H9 (cell line): Measurements from ENCODE around the gene EID1. TPM values are rescaled to one million over a fixed set of nuclear protein-coding genes. Genes with fewer than 3 reads are reported as not detected.

ENCODE experiments used
- DNase-seq: peaks from one replicate; pipeline ENCODE4 v3.0.0-alpha.2; 2017
- H2AFZ ChIP-seq: one replicate; pipeline ENCODE4 v1.6.1; 2013; ENCODE audit warnings: mild to moderate bottlenecking, low read length, control low read depth, moderate library complexity
- H2AK5ac ChIP-seq: 2 replicates; pipeline ENCODE4 v1.6.1; 2013; ENCODE audit warnings: low read length, control low read depth, mixed read lengths; ENCODE audit not compliant: insufficient read length
- H2BK120ac ChIP-seq: one replicate; pipeline ENCODE4 v1.6.1; 2013; ENCODE audit warnings: low read depth, mild to moderate bottlenecking, low read length, control low read depth, inconsistent platforms; ENCODE audit not compliant: poor library complexity, severe bottlenecking
- H2BK12ac ChIP-seq: 2 replicates; pipeline ENCODE4 v1.6.1; 2013; ENCODE audit warnings: low read length, control low read depth, mixed read lengths, low read depth; ENCODE audit not compliant: insufficient read length
- H2BK15ac ChIP-seq: 2 replicates; pipeline ENCODE4 v1.6.1; 2013; ENCODE audit warnings: low read depth, low read length, control low read depth
- H2BK20ac ChIP-seq: one replicate; pipeline ENCODE4 v1.6.1; 2013; ENCODE audit warnings: low read depth, mild to moderate bottlenecking, low read length, control low read depth, inconsistent platforms; ENCODE audit not compliant: poor library complexity, severe bottlenecking
- H2BK5ac ChIP-seq: 2 replicates; pipeline ENCODE4 v1.6.1; 2013; ENCODE audit warnings: low read length, control low read depth, mixed read lengths; ENCODE audit not compliant: insufficient read length
- H3K14ac ChIP-seq: 2 replicates; pipeline ENCODE4 v1.6.1; 2013; ENCODE audit warnings: low read length, control low read depth; ENCODE audit not compliant: insufficient read depth
- H3K18ac ChIP-seq: 2 replicates; pipeline ENCODE4 v1.6.1; 2013; ENCODE audit warnings: low read depth, mild to moderate bottlenecking, mixed read lengths, low read length, control low read depth; ENCODE audit not compliant: insufficient read length
- H3K23ac ChIP-seq: 2 replicates; pipeline ENCODE4 v1.6.1; 2013; ENCODE audit warnings: low read length, control low read depth, mixed read lengths, low read depth; ENCODE audit not compliant: insufficient read length
- H3K23me2 ChIP-seq: 2 replicates; pipeline ENCODE4 v1.6.1; 2013; ENCODE audit warnings: low read depth, mild to moderate bottlenecking, mixed read lengths, low read length, control low read depth; ENCODE audit not compliant: insufficient read length, poor library complexity, severe bottlenecking
- H3K27ac ChIP-seq: 2 replicates; pipeline ENCODE4 v1.5.1; 2013; ENCODE audit warnings: low read length, control low read depth, mixed read lengths, low read depth; ENCODE audit not compliant: insufficient read length
- H3K27me3 ChIP-seq: 2 replicates; pipeline ENCODE4 v1.6.1; 2013; ENCODE audit warnings: low read length, control low read depth, inconsistent platforms; ENCODE audit not compliant: insufficient read depth
- H3K4ac ChIP-seq: 2 replicates; pipeline ENCODE4 v1.6.1; 2013; ENCODE audit warnings: low read depth, mild to moderate bottlenecking, control low read depth, inconsistent platforms, low read length, moderate library complexity
- H3K4me1 ChIP-seq: 2 replicates; pipeline ENCODE4 v1.6.1; 2013; ENCODE audit warnings: low read length, control low read depth, inconsistent platforms; ENCODE audit not compliant: insufficient read depth
- H3K4me2 ChIP-seq: 2 replicates; pipeline ENCODE4 v1.6.1; 2013; ENCODE audit warnings: low read length, control low read depth, mixed read lengths; ENCODE audit not compliant: insufficient read length, insufficient read depth
- H3K56ac ChIP-seq: 2 replicates; pipeline ENCODE4 v1.6.1; 2013; ENCODE audit warnings: low read depth, mild to moderate bottlenecking, mixed read lengths, low read length, control low read depth; ENCODE audit not compliant: insufficient read length
- H3K79me1 ChIP-seq: 2 replicates; pipeline ENCODE4 v1.6.1; 2013; ENCODE audit warnings: low read depth, mild to moderate bottlenecking, moderate library complexity, low read length, control low read depth, inconsistent platforms; ENCODE audit not compliant: insufficient read depth, poor library complexity, severe bottlenecking
- H3K79me2 ChIP-seq: 2 replicates; pipeline ENCODE4 v1.6.1; 2013; ENCODE audit warnings: low read length, control low read depth, inconsistent platforms; ENCODE audit not compliant: insufficient read depth
- H3K9ac ChIP-seq: 2 replicates; pipeline ENCODE4 v1.6.1; 2013; ENCODE audit warnings: low read length, control low read depth, mixed read lengths; ENCODE audit not compliant: insufficient read length; ENCODE audit errors: extremely low read depth
- H3K9me3 ChIP-seq: one replicate; pipeline ENCODE4 v1.6.1; 2013; ENCODE audit warnings: low read depth, low read length, inconsistent platforms; ENCODE audit not compliant: control insufficient read depth
- H3T11ph ChIP-seq: one replicate; pipeline ENCODE4 v1.6.1; 2013; ENCODE audit warnings: mild to moderate bottlenecking, low read length, control low read depth, inconsistent platforms
- H4K20me1 ChIP-seq: one replicate; pipeline ENCODE4 v1.6.1; 2013; ENCODE audit not compliant: control insufficient read depth, insufficient read length, insufficient read depth
- H4K5ac ChIP-seq: 2 replicates; pipeline ENCODE4 v1.6.1; 2013; ENCODE audit warnings: low read depth, mild to moderate bottlenecking, mixed read lengths, low read length, control low read depth; ENCODE audit not compliant: insufficient read length
- H4K8ac ChIP-seq: replicated peaks from 2 replicates; pipeline ENCODE4 v1.6.1; 2013; ENCODE audit warnings: low read length, control low read depth, mixed read lengths, low read depth; ENCODE audit not compliant: insufficient read length
- H4K91ac ChIP-seq: 2 replicates; pipeline ENCODE4 v1.6.1; 2013; ENCODE audit warnings: low read depth, mild to moderate bottlenecking, moderate library complexity, mixed read lengths, low read length, control low read depth; ENCODE audit not compliant: insufficient read length
- H3K27ac Mint-ChIP-seq, 3 experiments: 2 replicates in 2 of 3; 3 replicates in 1 of 3; pipeline ENCODE4 v1.8.0; 2020 to 2021; ENCODE audit warnings: mixed read lengths in 3 of 3, mild to moderate bottlenecking in 1 of 3, moderate library complexity in 1 of 3
- H3K27me3 Mint-ChIP-seq: 2 replicates; pipeline ENCODE4 v1.8.0; 2021; ENCODE audit warnings: low read depth, mild to moderate bottlenecking, moderate library complexity, mixed read lengths
- H3K36me3 Mint-ChIP-seq, 3 experiments: 2 replicates in 2 of 3; 3 replicates in 1 of 3; pipeline ENCODE4 v1.8.0; 2020 to 2021; ENCODE audit warnings: low read depth in 3 of 3, mixed read lengths in 3 of 3; ENCODE audit not compliant: insufficient read depth in 1 of 3
- H3K4me1 Mint-ChIP-seq, 2 experiments: 2 replicates each; pipeline ENCODE4 v1.8.0; 2020; ENCODE audit warnings: mixed read lengths in 2 of 2
- H3K4me3 Mint-ChIP-seq, 2 experiments: 2 replicates in 1 of 2; 3 replicates in 1 of 2; pipeline ENCODE4 v1.8.0; 2020 to 2021; ENCODE audit warnings: mild to moderate bottlenecking in 2 of 2, mixed read lengths in 2 of 2, moderate library complexity in 1 of 2
- H3K9me3 Mint-ChIP-seq, 2 experiments: 2 replicates in 1 of 2; 3 replicates in 1 of 2; pipeline ENCODE4 v1.8.0; 2020; ENCODE audit warnings: mild to moderate bottlenecking in 2 of 2, mixed read lengths in 2 of 2, moderate library complexity in 1 of 2
- CTCF ChIP-seq: fragments of 200-600 bp; sonication (generic); conservative IDR thresholded peaks from 3 replicates; pipeline ENCODE4 v1.8.0; 2021; ENCODE audit warnings: antibody characterized with exemption, mild to moderate bottlenecking
- WGBS: extraction: QIAGEN DNeasy Blood & Tissue Kit; methylation state at CpG from one replicate; pipeline ENCODE4 v1.1.7; 2013; ENCODE audit warnings: missing lambda C conversion rate, low lambda C conversion rate, mixed read lengths; ENCODE audit not compliant: insufficient read length; ENCODE audit errors: extremely low coverage; 5-methylcytosine and 5-hydroxymethylcytosine counted together
- total RNA-seq: library from RNA; stranded (reverse); gene quantifications from 2 replicates; pipeline ENCODE4 v1.2.1, GENCODE V29; 2021

Gene EID1
- total RNA-seq, 1 experiment from 2014 or later: 113 TPM

- Histone ChIP-seq H3K9ac (no peak overlapping the region), H3K4ac (no peak overlapping the region), H2AK5ac (no peak overlapping the region), H3K27ac (no peak overlapping the region), H3K27me3 (no peaks in the 10 kb centered on the region), H3K23me2 (no peaks in the 10 kb centered on the region), H4K91ac (no peak overlapping the region), H3K14ac (no peak overlapping the region), H4K20me1 (no peaks in the 10 kb centered on the region), H2BK12ac (no peak overlapping the region), H4K8ac (no peak overlapping the region), H3K4me1 (peaks cover 2% of the 10 kb centered on the region; the same call in 1 of the 2 replicates), H3K9me3 (no peaks in the 10 kb centered on the region), H3K18ac (no peak overlapping the region), H4K5ac (no peak overlapping the region), H3K79me2 (no peaks in the 10 kb centered on the region), H2BK120ac (no peak overlapping the region), H2BK15ac (no peak overlapping the region), H2AFZ (no peak overlapping the region), H3K23ac (no peak overlapping the region), H3K56ac (no peak overlapping the region), H3K79me1 (no peaks in the 10 kb centered on the region), H2BK20ac (no peak overlapping the region), H3T11ph (no peak overlapping the region), H3K4me2 (no peak overlapping the region), H2BK5ac (no peak overlapping the region)
- Mint-ChIP-seq H3K27me3 (peaks cover 2% of the 10 kb centered on the region; the same call in 1 of the 2 replicates), H3K4me1 (peaks cover 5% of the 10 kb centered on the region in 2 experiments), H3K4me3 (no peak overlapping the region), H3K27ac (no peak overlapping the region), H3K36me3 (no peaks in the 10 kb centered on the region), H3K9me3 (no peaks in the 10 kb centered on the region; a peak in 1 of 5 replicates)
- WGBS: no CpG with 5 or more reads among the region's 2 CpGs
- DNase-seq: no peak
- no peak for TF ChIP-seq CTCF
Measured at GRCh38 chr15:48850648-48851047, 27.3 kb upstream of the EID1 start.
